ENCODE measurements around the gene IDE.

GRCh38 chr10:92440578-92440977, 133.3 kb downstream of the IDE start:
- TF ChIP-seq CTCF (conservative IDR thresholded peaks at IDR 0.05) = no peak
- TF ChIP-seq EZH2 (IDR thresholded peaks at IDR 0.05; ENCODE audit: low read depth) = no peak
